SK-N-SH (cell line): ENCODE data around the gene DUSP15.

Experiments used
- FOSL2 ChIP-seq: IDR thresholded peaks from 2 replicates; pipeline ENCODE4 v1.4.0; 2012; ENCODE audit warnings: low read depth, mild to moderate bottlenecking, moderate library complexity, borderline replicate concordance
- POLR2AphosphoS5 ChIP-seq: IDR thresholded peaks from 2 replicates; pipeline ENCODE4 v1.6.1; 2012; ENCODE audit warnings: low read depth, low read length
- TF ChIP-seq, protein P1 (sequence below): fragments of 200-600 bp; sonication (generic); IDR thresholded peaks from 2 replicates; pipeline ENCODE4 v1.6.1; 2017; ENCODE audit warnings: antibody characterized with exemption, mild to moderate bottlenecking, moderate library complexity
- TF ChIP-seq, protein P2 (sequence below): IDR thresholded peaks from 2 replicates; pipeline ENCODE4; 2012
- TF ChIP-seq, protein P3 (sequence below): IDR thresholded peaks from 2 replicates; pipeline ENCODE4 v1.6.1; 2012; ENCODE audit warnings: mild to moderate bottlenecking, low read depth, low read length, moderate library complexity

DNA sequence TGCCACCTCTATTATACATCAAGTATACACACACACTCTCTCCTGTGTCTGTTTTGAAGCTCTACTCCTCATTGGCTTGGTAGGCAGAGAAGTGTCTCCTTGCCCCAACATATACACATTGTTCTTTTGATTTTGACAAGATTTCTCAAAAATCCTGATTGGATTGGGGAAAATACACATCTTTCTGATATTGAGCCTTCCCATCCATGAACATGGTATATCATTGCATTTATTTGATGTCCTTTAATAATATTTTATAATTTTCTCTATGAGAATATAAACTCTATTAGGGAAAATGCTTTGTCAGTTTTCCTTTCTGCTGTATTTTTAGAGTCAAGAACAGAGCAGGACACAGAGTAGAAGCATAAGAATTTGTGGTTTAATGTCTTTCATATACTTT, 7.4 kb upstream of the DUSP15 start:
- TF ChIP-seq, protein P1, sequence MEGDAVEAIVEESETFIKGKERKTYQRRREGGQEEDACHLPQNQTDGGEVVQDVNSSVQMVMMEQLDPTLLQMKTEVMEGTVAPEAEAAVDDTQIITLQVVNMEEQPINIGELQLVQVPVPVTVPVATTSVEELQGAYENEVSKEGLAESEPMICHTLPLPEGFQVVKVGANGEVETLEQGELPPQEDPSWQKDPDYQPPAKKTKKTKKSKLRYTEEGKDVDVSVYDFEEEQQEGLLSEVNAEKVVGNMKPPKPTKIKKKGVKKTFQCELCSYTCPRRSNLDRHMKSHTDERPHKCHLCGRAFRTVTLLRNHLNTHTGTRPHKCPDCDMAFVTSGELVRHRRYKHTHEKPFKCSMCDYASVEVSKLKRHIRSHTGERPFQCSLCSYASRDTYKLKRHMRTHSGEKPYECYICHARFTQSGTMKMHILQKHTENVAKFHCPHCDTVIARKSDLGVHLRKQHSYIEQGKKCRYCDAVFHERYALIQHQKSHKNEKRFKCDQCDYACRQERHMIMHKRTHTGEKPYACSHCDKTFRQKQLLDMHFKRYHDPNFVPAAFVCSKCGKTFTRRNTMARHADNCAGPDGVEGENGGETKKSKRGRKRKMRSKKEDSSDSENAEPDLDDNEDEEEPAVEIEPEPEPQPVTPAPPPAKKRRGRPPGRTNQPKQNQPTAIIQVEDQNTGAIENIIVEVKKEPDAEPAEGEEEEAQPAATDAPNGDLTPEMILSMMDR, result no peak
- TF ChIP-seq POLR2AphosphoS5 (no peak), FOSL2 (no peak)
- TF ChIP-seq, protein P2, sequence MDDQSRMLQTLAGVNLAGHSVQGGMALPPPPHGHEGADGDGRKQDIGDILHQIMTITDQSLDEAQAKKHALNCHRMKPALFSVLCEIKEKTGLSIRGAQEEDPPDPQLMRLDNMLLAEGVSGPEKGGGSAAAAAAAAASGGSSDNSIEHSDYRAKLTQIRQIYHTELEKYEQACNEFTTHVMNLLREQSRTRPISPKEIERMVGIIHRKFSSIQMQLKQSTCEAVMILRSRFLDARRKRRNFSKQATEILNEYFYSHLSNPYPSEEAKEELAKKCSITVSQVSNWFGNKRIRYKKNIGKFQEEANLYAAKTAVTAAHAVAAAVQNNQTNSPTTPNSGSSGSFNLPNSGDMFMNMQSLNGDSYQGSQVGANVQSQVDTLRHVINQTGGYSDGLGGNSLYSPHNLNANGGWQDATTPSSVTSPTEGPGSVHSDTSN, result no peak
- TF ChIP-seq, protein P3, sequence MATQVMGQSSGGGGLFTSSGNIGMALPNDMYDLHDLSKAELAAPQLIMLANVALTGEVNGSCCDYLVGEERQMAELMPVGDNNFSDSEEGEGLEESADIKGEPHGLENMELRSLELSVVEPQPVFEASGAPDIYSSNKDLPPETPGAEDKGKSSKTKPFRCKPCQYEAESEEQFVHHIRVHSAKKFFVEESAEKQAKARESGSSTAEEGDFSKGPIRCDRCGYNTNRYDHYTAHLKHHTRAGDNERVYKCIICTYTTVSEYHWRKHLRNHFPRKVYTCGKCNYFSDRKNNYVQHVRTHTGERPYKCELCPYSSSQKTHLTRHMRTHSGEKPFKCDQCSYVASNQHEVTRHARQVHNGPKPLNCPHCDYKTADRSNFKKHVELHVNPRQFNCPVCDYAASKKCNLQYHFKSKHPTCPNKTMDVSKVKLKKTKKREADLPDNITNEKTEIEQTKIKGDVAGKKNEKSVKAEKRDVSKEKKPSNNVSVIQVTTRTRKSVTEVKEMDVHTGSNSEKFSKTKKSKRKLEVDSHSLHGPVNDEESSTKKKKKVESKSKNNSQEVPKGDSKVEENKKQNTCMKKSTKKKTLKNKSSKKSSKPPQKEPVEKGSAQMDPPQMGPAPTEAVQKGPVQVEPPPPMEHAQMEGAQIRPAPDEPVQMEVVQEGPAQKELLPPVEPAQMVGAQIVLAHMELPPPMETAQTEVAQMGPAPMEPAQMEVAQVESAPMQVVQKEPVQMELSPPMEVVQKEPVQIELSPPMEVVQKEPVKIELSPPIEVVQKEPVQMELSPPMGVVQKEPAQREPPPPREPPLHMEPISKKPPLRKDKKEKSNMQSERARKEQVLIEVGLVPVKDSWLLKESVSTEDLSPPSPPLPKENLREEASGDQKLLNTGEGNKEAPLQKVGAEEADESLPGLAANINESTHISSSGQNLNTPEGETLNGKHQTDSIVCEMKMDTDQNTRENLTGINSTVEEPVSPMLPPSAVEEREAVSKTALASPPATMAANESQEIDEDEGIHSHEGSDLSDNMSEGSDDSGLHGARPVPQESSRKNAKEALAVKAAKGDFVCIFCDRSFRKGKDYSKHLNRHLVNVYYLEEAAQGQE, result no peak
